ENCODE measurements around the gene ARMCX5. TPM values are rescaled to one million over a fixed set of nuclear protein-coding genes. Genes with fewer than 3 reads are reported as not detected.
A peak's percentile ranks its signal among the peaks of the same experiment; 100 is the strongest.

The ARMCX5 gene
- polyA plus RNA-seq, 3 donors: 5.2 to 10.6 (median 5.4) TPM

- Histone ChIP-seq H3K4me3 (replicated peaks in 1 of 3; ENCODE audit: low read depth in 2 of 3, low read length in 3 of 3) (peak overlapping the region; percentile 26 to 73 (median 44)), H3K9ac (ENCODE audit: insufficient read depth, low read length, poor library complexity, severe bottlenecking) (peak overlapping the region; percentile 40), H3K79me2 (ENCODE audit: insufficient read depth, low read length) (no peaks in the 10 kb centered on the region), H3K27me3 (ENCODE audit: control insufficient read depth in 2 of 2, insufficient read depth in 2 of 2, low read length in 2 of 2) (peaks cover 0 to 5% of the 10 kb centered on the region in 2 donors), H2AFZ (ENCODE audit: insufficient read depth, low read depth, low read length, poor library complexity, severe bottlenecking) (peak overlapping the region; percentile 68), H3K4me1 (ENCODE audit: control insufficient read depth in 1 of 2, insufficient read depth in 2 of 2, low read length in 2 of 2) (peaks cover 9 to 12% of the 10 kb centered on the region in 2 donors), H3K4me2 (replicated peaks; ENCODE audit: extremely low read depth, low read length, poor library complexity, severe bottlenecking) (peak overlapping the region; percentile 75), H4K20me1 (ENCODE audit: insufficient read depth, low read length) (no peaks in the 10 kb centered on the region), H3K9me3 (replicated peaks in 1 of 2; ENCODE audit: control insufficient read depth in 1 of 2, insufficient read depth in 1 of 2, low read length in 2 of 2) (no peaks in the 10 kb centered on the region), H3K27ac (ENCODE audit: low read depth in 1 of 2, low read length in 2 of 2) (no peak overlapping the region), H3K36me3 (replicated peaks in 1 of 2; ENCODE audit: control insufficient read depth in 1 of 2, insufficient read depth in 2 of 2, low read length in 2 of 2) (no peaks in the 10 kb centered on the region)
- TF ChIP-seq CTCF (IDR thresholded peaks at IDR 0.05): no peak
- intact Hi-C loops (cut with micrococcal nuclease): no loop called here
- WGBS (ENCODE audit: insufficient coverage): 0% methylated on average over 16 of the region's 23 CpGs
- Mint-ChIP-seq H3K27me3 (ENCODE audit: low read depth in 3 of 3) (peaks cover 7 to 21% (median 7%) of the 10 kb centered on the region in 3 donors), H3K36me3 (peaks cover 5 to 9% of the 10 kb centered on the region in 2 donors), H3K4me3 (peak overlapping the region; percentile 88 to 92), H3K9me3 (peaks cover 0 to 13% (median 4%) of the 10 kb centered on the region in 7 donors), H3K4me1 (peaks cover 11% of the 10 kb centered on the region), H3K27ac (no peak overlapping the region)
- DNase-seq: no peak
Measured at GRCh38 chrX:102650903-102651241, 51.6 kb downstream of the ARMCX5 start.

DNA sequence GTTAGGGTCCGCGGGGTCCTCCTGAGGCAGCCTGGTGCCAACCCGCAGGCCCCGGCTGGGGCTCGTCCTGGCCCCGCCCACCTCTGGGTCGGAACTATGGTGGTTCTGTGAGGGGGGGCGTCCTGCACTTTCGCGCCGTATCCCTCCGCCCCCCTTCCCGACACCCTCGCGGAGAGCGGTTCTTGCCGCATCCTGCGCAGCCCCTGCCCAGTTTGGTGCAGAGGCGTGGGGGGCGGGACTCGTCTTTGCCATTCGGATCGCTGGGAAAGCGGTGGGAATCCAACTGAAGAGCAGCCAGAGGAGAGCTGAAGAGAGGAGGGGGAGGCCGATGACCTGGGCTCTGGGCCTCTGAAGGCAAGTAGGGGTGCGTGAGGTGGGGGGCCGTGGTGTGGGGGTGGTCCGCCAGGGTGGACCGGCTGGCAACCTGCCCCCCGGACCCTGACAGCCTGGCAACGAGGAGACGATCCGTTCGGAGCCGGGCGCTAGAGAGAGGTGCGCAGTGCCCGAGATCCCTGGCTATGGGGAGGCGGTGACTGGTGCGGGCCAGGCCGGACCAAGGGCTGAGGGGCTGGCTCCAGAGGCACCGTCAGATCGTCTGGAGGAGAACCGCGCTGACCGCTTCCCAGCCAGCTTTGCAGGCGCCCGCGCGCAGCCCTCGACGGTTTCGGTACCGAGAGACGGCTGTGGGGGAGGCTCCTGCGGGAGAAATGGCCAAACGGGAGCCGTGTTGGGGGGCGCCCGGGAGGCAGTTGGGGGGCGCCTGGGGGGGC lies 52.1 kb downstream of the ARMCX5 start, which contains the start of gene GPRASP1:
TSS of gene GPRASP1 (plus strand) at position 242 of the 770 bp plus-strand sequence. CDS start 2,431 bp downstream, outside the sequence.
- intact Hi-C loops (cut with micrococcal nuclease): no loop called here
- H4K20me1 ChIP-seq (ENCODE audit: insufficient read depth, low read length): no peaks in the 10 kb centered on the region
- peaks cover 0 to 12% (median 4%) of the 10 kb centered on the region in 7 donors for H3K9me3 Mint-ChIP-seq
- no peak for TF ChIP-seq CTCF (IDR thresholded peaks at IDR 0.05)
- no peaks in the 10 kb centered on the region for H3K9me3 ChIP-seq (replicated peaks in 1 of 2; ENCODE audit: control insufficient read depth in 1 of 2, insufficient read depth in 1 of 2, low read length in 2 of 2)
- H3K9ac ChIP-seq (ENCODE audit: insufficient read depth, low read length, poor library complexity, severe bottlenecking): peak within 1 kb of the TSS; percentile 40
- 0% methylated on average over 30 of the region's 61 CpGs for WGBS (ENCODE audit: insufficient coverage)
- H3K36me3 Mint-ChIP-seq: peaks cover 5 to 9% of the 10 kb centered on the region in 2 donors
- H3K4me3 ChIP-seq (replicated peaks in 1 of 3; ENCODE audit: low read depth in 2 of 3, low read length in 3 of 3): peak within 1 kb of the TSS; percentile 26 to 73 (median 44)
- peak within 1 kb of the TSS in 1 of 7 donors; percentile 72 for H3K27ac Mint-ChIP-seq
- peak within 1 kb of the TSS; percentile 68 for H2AFZ ChIP-seq (ENCODE audit: insufficient read depth, low read depth, low read length, poor library complexity, severe bottlenecking)
- peak within 1 kb of the TSS; percentile 75 for H3K4me2 ChIP-seq (replicated peaks; ENCODE audit: extremely low read depth, low read length, poor library complexity, severe bottlenecking)
- peaks cover 9 to 12% of the 10 kb centered on the region in 2 donors for H3K4me1 ChIP-seq (ENCODE audit: control insufficient read depth in 1 of 2, insufficient read depth in 2 of 2, low read length in 2 of 2)
- H3K79me2 ChIP-seq (ENCODE audit: insufficient read depth, low read length): no peaks in the 10 kb centered on the region
- peaks cover 7 to 21% (median 11%) of the 10 kb centered on the region in 3 donors for H3K27me3 Mint-ChIP-seq (ENCODE audit: low read depth in 3 of 3)
- H3K4me3 Mint-ChIP-seq: peak within 1 kb of the TSS; percentile 88 to 92
- no peaks in the 10 kb centered on the region for H3K36me3 ChIP-seq (replicated peaks in 1 of 2; ENCODE audit: control insufficient read depth in 1 of 2, insufficient read depth in 2 of 2, low read length in 2 of 2)
- H3K27me3 ChIP-seq (ENCODE audit: control insufficient read depth in 2 of 2, insufficient read depth in 2 of 2, low read length in 2 of 2): peaks cover 0 to 5% of the 10 kb centered on the region in 2 donors
- DNase-seq: no peak
- no peak within 1 kb of the TSS for H3K27ac ChIP-seq (ENCODE audit: low read depth in 1 of 2, low read length in 2 of 2)
- peaks cover 11% of the 10 kb centered on the region for H3K4me1 Mint-ChIP-seq
